ENCODE data around the gene TNFRSF9.
"Not testable (repeated sequence)": the region's sequence is repeated elsewhere in the genome, so short reads cannot be mapped to it uniquely, and the experiment has no call there.

Gene TNFRSF9

GRCh38 chr1:7940745-7941436 lies at the start of gene TNFRSF9:
Gene TNFRSF9, minus strand, starts transcription at chr1:7940839. Its CDS starts 845 bp downstream, at chr1:7939994.
- DNase-seq (ENCODE audit: insufficient read length, low spot score) (no peak), FAIRE-seq (no peak)

- DNase-seq (ENCODE audit: insufficient read length, low spot score) (no peak), FAIRE-seq (no peak)
Observed at GRCh38 chr1:7989762-7990428, 49.3 kb upstream of the TNFRSF9 start.

- no peak for FAIRE-seq
- DNase-seq (ENCODE audit: insufficient read length, low spot score) = no peak
Observed at GRCh38 chr1:7988576-7988975, 47.9 kb upstream of the TNFRSF9 start.

GRCh38 chr1:7987528-7987927 lies 46.9 kb upstream of the TNFRSF9 start:
- DNase-seq (ENCODE audit: insufficient read length, low spot score) (no peak), FAIRE-seq (no peak)

GRCh38 chr1:7985851-7986612 lies 45.4 kb upstream of the TNFRSF9 start:
- no peak for FAIRE-seq

GRCh38 chr1:7984811-7985210 lies 44.2 kb upstream of the TNFRSF9 start:
- FAIRE-seq (no peak), DNase-seq (ENCODE audit: insufficient read length, low spot score) (no peak)

More at GRCh38 chr1:7985851-7986612, 45.4 kb upstream of the TNFRSF9 start:
- no peak for DNase-seq (ENCODE audit: insufficient read length, low spot score)

GRCh38 chr1:7983086-7983778 lies 42.6 kb upstream of the TNFRSF9 start:
- no peak for DNase-seq (ENCODE audit: insufficient read length, low spot score)
- no peak for FAIRE-seq

GRCh38 chr1:7980984-7981383 lies 40.3 kb upstream of the TNFRSF9 start:
- FAIRE-seq (no peak), DNase-seq (ENCODE audit: insufficient read length, low spot score) (no peak)

- peak; percentile 67 for FAIRE-seq
- peak; percentile 79 for DNase-seq (ENCODE audit: insufficient read length, low spot score)
Observed at GRCh38 chr1:7975212-7975865, 34.7 kb upstream of the TNFRSF9 start.

- DNase-seq (ENCODE audit: insufficient read length, low spot score) (no peak), FAIRE-seq (no peak)
Observed at GRCh38 chr1:7973086-7973485, 32.4 kb upstream of the TNFRSF9 start.

GRCh38 chr1:7972285-7972684 lies 31.6 kb upstream of the TNFRSF9 start:
- FAIRE-seq = no peak

GRCh38 chr1:7971024-7971423 lies 30.4 kb upstream of the TNFRSF9 start:
- DNase-seq (ENCODE audit: insufficient read length, low spot score) (no peak), FAIRE-seq (no peak)

More at GRCh38 chr1:7972285-7972684, 31.6 kb upstream of the TNFRSF9 start:
- DNase-seq (ENCODE audit: insufficient read length, low spot score) = no peak

GRCh38 chr1:7970246-7970645 lies 29.6 kb upstream of the TNFRSF9 start:
- FAIRE-seq = no peak
- DNase-seq (ENCODE audit: insufficient read length, low spot score) = no peak

GRCh38 chr1:7967651-7968050 lies 27.0 kb upstream of the TNFRSF9 start:
- no peak for FAIRE-seq

GRCh38 chr1:7967196-7967595 lies 26.6 kb upstream of the TNFRSF9 start:
- no peak for FAIRE-seq

More at GRCh38 chr1:7967651-7968050, 27.0 kb upstream of the TNFRSF9 start:
- DNase-seq (ENCODE audit: insufficient read length, low spot score) = no peak

GRCh38 chr1:7964476-7964875 lies 23.8 kb upstream of the TNFRSF9 start:
- FAIRE-seq = no peak

More at GRCh38 chr1:7967196-7967595, 26.6 kb upstream of the TNFRSF9 start:
- no peak for DNase-seq (ENCODE audit: insufficient read length, low spot score)

GRCh38 chr1:7963841-7964240 lies 23.2 kb upstream of the TNFRSF9 start:
- DNase-seq (ENCODE audit: insufficient read length, low spot score); FAIRE-seq: not testable (repeated sequence)

More at GRCh38 chr1:7964476-7964875, 23.8 kb upstream of the TNFRSF9 start:
- no peak for DNase-seq (ENCODE audit: insufficient read length, low spot score)

- not testable (repeated sequence) for DNase-seq (ENCODE audit: insufficient read length, low spot score); FAIRE-seq
Observed at GRCh38 chr1:7963378-7963730, 22.7 kb upstream of the TNFRSF9 start.

GRCh38 chr1:7962636-7963377 lies 22.2 kb upstream of the TNFRSF9 start:
- DNase-seq (ENCODE audit: insufficient read length, low spot score) = no peak
- no peak for FAIRE-seq

GRCh38 chr1:7962014-7962335 lies 21.3 kb upstream of the TNFRSF9 start:
- peak; percentile 15 for DNase-seq (ENCODE audit: insufficient read length, low spot score)
- no peak for FAIRE-seq

Data from HTR-8/SVneo (cell line).